ENCODE results near the gene PARD3. TPM values are rescaled to one million over a fixed set of nuclear protein-coding genes. Genes with fewer than 3 reads are reported as not detected.
A peak's percentile ranks its signal among the peaks of the same experiment; 100 is the strongest.

The PARD3 gene
- total RNA-seq, 6 experiments from 2014 or later, result 19.1 to 27.8 (median 22.0) TPM

DNA sequence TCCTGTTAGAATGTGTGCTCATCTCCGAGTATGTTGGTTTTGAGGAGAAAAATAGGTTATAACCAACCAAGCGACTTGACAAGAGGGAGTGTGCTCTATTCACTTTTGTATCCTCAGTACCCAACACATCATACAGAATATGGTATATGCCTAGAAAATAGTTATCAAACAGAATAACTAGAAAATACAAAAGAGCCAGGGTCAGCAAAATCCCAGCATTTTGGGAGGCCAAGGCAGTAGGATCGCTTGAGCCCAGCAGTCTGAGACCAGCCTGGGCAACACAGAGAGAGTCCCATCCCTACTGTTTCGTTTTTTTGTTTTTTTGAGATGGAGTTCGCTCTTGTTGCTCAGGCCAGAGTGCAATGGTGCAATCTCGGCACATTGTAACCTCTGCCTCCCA lies 257.9 kb downstream of the PARD3 start:
- intact Hi-C loops (cut with DNase I), result no loop called here
- Histone ChIP-seq H3K36me3 (no peaks in the 10 kb centered on the region), H3K27ac (no peak overlapping the region), H3K4me3 (no peak overlapping the region), H3K27me3 (no peaks in the 10 kb centered on the region), H3K4me1 (no peaks in the 10 kb centered on the region), H3K9me3 (no peaks in the 10 kb centered on the region)
- ATAC-seq (no peak), DNase-seq (no peak)
- WGBS (ENCODE audit: insufficient coverage, low coverage, low lambda C conversion rate, missing lambda C conversion rate), result 73% methylated on average over 5 of the region's 6 CpGs
- no peak for TF ChIP-seq CTCF (IDR thresholded peaks at IDR 0.05)

DNA sequence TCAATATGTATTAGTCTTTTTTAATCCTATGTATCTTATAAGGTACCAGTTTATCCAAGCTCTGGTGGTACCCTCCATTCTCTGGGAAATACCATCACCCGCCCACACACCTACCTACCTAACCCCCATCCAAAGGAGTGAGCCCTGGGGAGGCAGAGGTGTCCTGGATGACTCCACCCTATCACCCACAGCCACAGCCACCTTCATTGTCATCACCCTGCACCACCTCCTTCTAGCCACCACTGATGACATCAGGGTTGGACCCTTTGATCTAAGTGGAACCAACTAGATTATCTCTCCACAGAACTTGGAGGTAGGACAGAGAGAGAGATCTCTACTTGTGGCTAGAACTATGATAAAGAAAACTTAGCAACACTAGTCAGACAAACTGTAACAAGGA lies 259.4 kb downstream of the PARD3 start:
- H3K9me3 ChIP-seq, result no peaks in the 10 kb centered on the region

DNA sequence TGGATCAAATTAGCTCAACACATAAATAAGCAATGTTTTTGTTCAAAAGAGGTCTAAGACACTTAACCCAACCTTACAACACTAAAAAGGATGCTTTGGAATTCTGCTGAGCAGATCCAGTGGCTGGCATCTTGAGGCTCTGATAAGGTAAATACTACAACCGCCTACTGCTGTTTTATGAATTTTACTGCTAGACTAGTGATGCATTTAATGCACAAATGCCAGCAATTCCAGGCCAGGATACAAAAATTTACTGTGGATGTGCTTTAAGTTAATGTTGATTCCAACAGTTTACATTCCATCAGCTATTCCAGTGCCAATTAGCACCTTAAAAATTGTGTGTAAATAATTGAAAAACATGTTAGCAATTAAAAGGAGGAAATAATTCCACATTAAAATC lies 261.3 kb downstream of the PARD3 start:
- no peaks in the 10 kb centered on the region for H3K36me3 ChIP-seq
- no peaks in the 10 kb centered on the region for H3K9me3 ChIP-seq
- intact Hi-C loops (cut with DNase I), result no loop called here
- ATAC-seq (no peak), DNase-seq (no peak)
- H3K4me3 ChIP-seq, result no peak overlapping the region
- 30% methylated on average over 1 of the region's 1 CpG for WGBS (ENCODE audit: insufficient coverage, low coverage, low lambda C conversion rate, missing lambda C conversion rate)
- no peak for TF ChIP-seq POLR2A (IDR thresholded peaks at IDR 0.05)
- TF ChIP-seq CTCF (IDR thresholded peaks at IDR 0.05), result no peak
- H3K4me1 ChIP-seq, result peaks cover 0 to 16% (median 7%) of the 10 kb centered on the region in 4 donors
- no peaks in the 10 kb centered on the region for H3K27me3 ChIP-seq
- H3K27ac ChIP-seq, result no peak overlapping the region

More for the DNA sequence above, 259.4 kb downstream of the PARD3 start:
- no peaks in the 10 kb centered on the region for H3K36me3 ChIP-seq
- no peak for DNase-seq
- H3K4me3 ChIP-seq, result no peak overlapping the region
- TF ChIP-seq CTCF (IDR thresholded peaks at IDR 0.05), result no peak
- no peak for TF ChIP-seq POLR2A (IDR thresholded peaks at IDR 0.05)
- H3K4me1 ChIP-seq, result peaks cover 0 to 14% (median 4%) of the 10 kb centered on the region in 4 donors
- no peak overlapping the region for H3K27ac ChIP-seq
- 100% methylated on average over 1 of the region's 1 CpG for WGBS (ENCODE audit: insufficient coverage, low coverage, low lambda C conversion rate, missing lambda C conversion rate)
- H3K27me3 ChIP-seq, result no peaks in the 10 kb centered on the region
- peak in 1 of 4 donors; percentile 19 for ATAC-seq
- intact Hi-C loops (cut with DNase I), result no loop called here

GRCh38 chr10:34551295-34551694 lies 263.8 kb downstream of the PARD3 start:
- no peaks in the 10 kb centered on the region for H3K36me3 ChIP-seq
- peaks cover 0 to 16% (median 7%) of the 10 kb centered on the region in 4 donors for H3K4me1 ChIP-seq
- TF ChIP-seq CTCF (IDR thresholded peaks at IDR 0.05), result no peak
- TF ChIP-seq POLR2A (IDR thresholded peaks at IDR 0.05), result no peak
- DNase-seq (peak in 1 of 3 donors; percentile 65), ATAC-seq (peak; percentile 92 to 96 (median 94))
- H3K4me3 ChIP-seq, result no peak overlapping the region
- WGBS (ENCODE audit: insufficient coverage, low coverage, low lambda C conversion rate, missing lambda C conversion rate), result 34% methylated on average over 4 of the region's 4 CpGs
- no peaks in the 10 kb centered on the region for H3K27me3 ChIP-seq
- intact Hi-C loops (cut with DNase I), result no loop called here
- H3K9me3 ChIP-seq, result no peaks in the 10 kb centered on the region
- peak overlapping the region in 1 of 3 donors; percentile 16 for H3K27ac ChIP-seq

- intact Hi-C loops (cut with DNase I), result no loop called here
- no peak for ATAC-seq
- Histone ChIP-seq H3K27ac (no peak overlapping the region), H3K27me3 (no peaks in the 10 kb centered on the region), H3K4me3 (no peak overlapping the region), H3K36me3 (no peaks in the 10 kb centered on the region), H3K9me3 (no peaks in the 10 kb centered on the region), H3K4me1 (peaks cover 0 to 16% (median 7%) of the 10 kb centered on the region in 4 donors)
- no peak for DNase-seq
- no peak for TF ChIP-seq POLR2A (IDR thresholded peaks at IDR 0.05)
- TF ChIP-seq CTCF (IDR thresholded peaks at IDR 0.05), result no peak
- 94% methylated on average over 8 of the region's 9 CpGs for WGBS (ENCODE audit: insufficient coverage, low coverage, low lambda C conversion rate, missing lambda C conversion rate)
Measured at GRCh38 chr10:34549953-34550352, 265.1 kb downstream of the PARD3 start.
